HG03432 (cell line): Measurements from ENCODE around the gene SCRN2.
A peak's percentile ranks its signal among the peaks of the same experiment; 100 is the strongest.

Source experiments
- ATAC-seq: cut with Tn5 transposase; IDR thresholded peaks from one replicate; pipeline ENCODE4 v1.9.1; 2021; ENCODE audit warnings: mild to moderate bottlenecking, moderate library complexity; ENCODE audit not compliant: unreplicated experiment

The SCRN2 gene

GRCh38 chr17:47840742-47841487 lies at the start of gene SCRN2:
TSS of gene SCRN2 (minus strand) at chr17:47841273. CDS start at chr17:47840843, 430 bp downstream.
- peak; percentile 88 for ATAC-seq

- no peak for ATAC-seq
These were observed 48.9 kb upstream of the SCRN2 start for GRCh38 chr17:47889734-47890529.

DNA sequence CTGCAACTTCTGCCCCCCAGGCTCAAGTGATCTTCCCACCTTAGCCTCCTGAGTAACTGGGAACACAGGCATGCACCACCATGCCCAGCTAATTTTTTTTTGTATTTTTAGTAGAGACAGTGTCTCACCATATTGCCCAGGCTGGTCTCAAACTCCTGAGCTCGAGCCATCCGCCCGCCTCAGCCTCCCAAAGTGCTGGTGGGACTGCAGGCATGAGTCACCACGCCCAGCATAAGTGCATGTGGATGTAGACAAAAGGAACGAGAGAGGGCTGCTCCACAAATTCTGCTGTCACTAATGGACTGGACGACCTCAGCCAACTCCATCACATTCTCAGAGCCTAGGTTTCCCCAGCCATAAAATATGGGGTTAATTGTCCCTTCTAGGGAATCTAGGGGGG lies 47.2 kb upstream of the SCRN2 start:
- no peak for ATAC-seq

DNA sequence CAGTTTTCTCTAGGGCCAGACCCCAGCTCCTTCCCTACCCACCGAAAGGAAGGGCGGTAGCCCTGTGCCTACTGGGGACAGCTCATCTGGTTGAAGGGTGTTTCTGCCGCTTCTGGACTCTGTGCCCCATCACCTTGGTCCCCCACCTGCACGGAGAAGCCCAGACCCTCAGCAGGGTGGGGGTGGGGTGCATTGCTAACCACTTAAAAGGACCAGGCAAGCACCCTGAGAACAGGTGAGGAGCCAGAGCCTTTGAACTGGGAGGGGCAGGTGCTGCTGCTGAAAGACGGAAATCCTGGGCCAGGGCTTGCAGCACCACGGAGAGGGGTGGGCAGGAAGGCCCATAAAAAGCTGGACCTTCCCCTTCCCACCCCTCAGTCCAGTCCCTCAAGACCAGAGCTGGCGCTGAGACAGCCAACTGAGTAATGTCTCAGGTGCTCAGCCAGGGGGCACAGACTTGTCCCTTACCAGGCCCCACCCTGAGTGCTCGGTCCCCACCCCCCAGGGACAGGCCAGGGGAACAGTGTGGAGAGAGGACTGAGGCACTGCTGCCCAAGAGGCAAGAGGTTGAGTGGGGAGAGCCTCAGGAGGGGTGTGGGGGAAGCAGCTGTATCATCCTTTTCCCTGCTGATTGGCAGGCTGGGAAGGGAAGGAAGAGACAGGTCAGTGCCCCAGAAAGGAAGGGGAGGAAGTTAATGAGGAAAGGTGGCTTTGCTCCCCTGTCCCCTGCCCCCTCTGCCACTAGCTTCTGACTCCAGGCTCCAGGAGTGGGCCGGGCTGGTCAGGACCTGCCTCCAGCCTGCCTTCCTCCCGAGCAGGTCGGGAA lies 44.0 kb upstream of the SCRN2 start:
- ATAC-seq: no peak

DNA sequence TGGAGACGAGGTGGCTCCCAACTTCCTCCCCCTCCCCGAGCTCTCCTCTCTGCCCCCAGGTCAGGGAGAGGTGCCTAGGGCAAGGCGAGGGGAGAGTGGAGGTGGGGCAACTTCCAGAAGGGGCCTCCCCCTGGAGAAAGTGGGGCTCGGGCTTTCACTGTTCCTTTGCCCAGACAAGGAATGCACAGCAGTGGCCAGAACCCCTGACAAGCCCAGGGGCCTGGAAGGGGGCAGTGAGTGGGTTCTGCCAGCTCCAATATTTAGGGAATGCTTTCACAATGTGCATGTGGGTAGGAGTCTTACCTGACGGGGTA lies 43.3 kb upstream of the SCRN2 start:
- no peak for ATAC-seq

- no peak for ATAC-seq
These were observed 42.7 kb upstream of the SCRN2 start for GRCh38 chr17:47883589-47884426.

DNA sequence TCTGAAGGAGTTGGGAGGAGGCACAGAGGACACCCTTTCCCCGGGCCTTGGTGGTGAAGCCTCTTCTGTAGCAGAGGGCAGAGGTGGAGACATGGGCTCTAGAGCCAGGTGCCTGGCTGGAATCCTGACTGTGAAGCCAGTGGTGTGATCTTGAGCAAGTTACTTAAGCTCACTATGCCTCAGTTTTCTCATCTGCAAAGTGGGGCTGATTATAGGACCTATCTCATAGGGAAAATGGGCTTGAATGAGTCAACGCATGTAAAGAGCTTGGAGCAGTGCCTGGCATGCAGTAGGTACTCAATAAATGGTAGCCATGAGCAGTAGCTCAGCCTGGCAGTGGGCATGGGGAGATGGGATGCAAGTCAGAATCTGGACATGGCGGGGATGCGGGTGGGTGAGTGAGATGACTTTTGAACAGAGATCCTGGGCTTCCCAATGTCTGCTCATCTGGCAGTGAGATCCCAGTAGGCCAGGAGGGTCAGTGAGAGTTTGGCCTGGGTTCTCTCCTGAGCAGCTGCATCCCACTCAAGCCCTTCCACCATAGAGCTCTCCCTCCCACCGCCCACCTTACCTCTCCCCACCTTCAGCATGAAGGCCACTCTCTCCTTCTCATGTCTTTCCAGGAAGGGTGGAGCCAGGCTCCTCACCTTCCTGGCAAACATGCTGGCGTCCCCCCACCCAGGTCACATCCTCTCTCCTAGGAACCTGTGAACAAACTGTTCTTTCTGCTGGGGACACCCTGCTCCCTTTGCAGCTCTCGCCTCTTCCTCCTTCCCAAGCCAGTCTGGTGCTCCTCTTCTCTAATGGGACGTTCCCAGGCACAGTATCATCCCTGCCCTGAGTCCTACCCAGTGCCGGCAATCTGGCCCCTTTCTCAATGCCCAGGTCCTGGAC lies 41.9 kb upstream of the SCRN2 start:
- no peak for ATAC-seq

DNA sequence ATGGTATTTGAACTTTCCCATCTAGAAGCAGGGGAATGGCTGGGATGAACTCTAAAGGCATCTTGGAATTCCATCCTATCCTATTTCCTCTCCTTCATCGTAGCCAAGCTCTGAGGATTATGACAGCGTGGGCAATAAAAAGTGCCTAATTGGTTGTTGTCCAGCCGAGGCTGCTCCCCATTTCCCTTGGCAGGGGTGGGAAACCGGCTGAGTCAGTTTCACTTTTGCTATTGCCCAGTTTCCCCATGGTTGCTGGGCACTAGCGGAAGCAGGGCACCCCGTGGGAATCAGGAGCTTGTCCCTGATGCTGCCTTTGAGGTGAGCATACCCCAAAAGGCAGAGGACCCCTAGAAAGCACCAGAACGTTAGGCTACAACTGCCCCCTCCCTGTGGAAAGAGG lies 41.2 kb upstream of the SCRN2 start:
- no peak for ATAC-seq

- ATAC-seq: no peak
These were observed 38.8 kb upstream of the SCRN2 start for GRCh38 chr17:47879776-47880454.

DNA sequence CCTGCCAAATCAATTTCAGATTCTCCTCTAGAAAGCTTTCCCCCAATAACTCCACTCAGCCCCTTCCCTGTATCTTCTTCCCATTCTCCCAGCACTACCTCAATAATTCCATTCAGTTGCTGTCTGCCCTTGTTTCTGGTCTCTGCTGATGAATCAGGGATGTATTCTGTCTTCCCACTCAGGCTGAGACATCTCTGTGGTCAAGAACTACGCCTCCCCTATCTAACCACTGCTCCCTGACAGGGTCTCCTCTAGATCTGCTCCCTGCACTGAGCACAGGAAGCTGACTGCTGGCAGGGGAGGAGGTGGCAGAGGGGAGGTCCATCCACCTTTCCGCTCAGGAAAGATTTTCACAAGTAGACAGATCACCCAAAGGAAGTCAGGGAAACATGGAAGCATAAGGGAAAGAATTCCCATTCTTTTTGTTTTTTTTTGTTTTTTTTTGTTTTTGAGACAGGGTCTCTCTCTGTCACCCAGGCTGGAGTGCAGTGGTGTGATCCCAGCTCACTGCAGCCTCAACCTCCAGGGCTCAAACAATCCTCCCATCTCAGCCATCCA lies 38.0 kb upstream of the SCRN2 start:
- no peak for ATAC-seq

DNA sequence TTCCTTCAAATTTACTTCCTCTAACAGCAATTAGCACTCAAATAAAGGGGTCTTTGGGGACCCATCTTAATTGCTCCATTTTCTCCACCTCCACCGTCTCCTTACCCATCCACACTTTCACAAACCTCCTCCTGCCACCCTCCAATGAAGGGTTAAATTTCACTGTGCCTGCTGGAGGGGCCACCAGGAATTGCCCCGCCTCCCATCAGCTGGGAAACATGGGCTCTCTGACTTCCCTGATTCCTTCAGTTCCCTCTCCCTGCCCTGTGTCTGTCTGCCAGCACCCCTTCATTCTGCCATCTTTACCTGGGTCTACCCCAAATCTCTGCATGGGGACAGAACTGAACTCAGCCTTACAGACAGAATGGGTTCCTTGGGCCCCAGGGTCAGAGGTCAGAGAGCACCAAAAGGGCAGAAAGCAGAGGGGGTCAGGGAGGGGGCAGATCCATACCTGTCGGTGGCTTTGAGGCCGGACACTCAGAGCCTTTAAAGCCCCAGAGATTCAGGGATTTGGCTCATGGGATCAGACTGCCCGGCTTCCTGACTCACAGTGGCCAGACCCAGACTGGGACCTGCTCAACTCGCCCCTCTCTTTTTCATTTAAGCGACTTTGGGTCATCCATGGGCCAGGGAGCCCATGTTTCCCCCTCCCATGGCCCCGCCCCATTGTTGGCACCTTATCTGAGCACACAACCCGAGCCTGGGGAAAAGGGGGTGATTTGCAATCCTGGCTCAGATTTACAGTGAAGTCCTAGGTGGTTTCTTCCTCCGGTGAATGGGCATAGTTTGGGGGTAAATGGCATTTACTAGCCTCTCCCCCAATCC lies 37.3 kb upstream of the SCRN2 start:
- no peak for ATAC-seq

- ATAC-seq: no peak
These were observed 36.4 kb upstream of the SCRN2 start for GRCh38 chr17:47877368-47878034.

GRCh38 chr17:47875011-47875985 lies 34.2 kb upstream of the SCRN2 start:
- no peak for ATAC-seq

GRCh38 chr17:47873200-47874090 lies 32.4 kb upstream of the SCRN2 start:
- ATAC-seq: no peak

GRCh38 chr17:47872651-47873161 lies 31.6 kb upstream of the SCRN2 start:
- ATAC-seq: no peak
